Lower lobe of right lung (tissue), 2 donors: ENCODE measurements around the gene LDLRAD4. TPM values are rescaled to one million over a fixed set of nuclear protein-coding genes. Genes with fewer than 3 reads are reported as not detected.

ENCODE experiments used
- ATAC-seq, 2 donors: fragments of 200-7000 bp; cut with Tn5 transposase; one replicate each; pipeline ENCODE4 v1.9.1; 2020 to 2022; ENCODE audit warnings: mild to moderate bottlenecking in 2 of 2, moderate library complexity in 2 of 2
- DNase-seq: peaks from one replicate; pipeline ENCODE4 v3.0.0-alpha.2; 2020
- H3K27ac ChIP-seq: fragments of 200-600 bp; one replicate; pipeline ENCODE4 v1.8.0; 2022
- H3K27me3 ChIP-seq: fragments of 200-600 bp; one replicate; pipeline ENCODE4 v1.8.0; 2022; ENCODE audit warnings: low read depth
- H3K36me3 ChIP-seq: fragments of 200-600 bp; one replicate; pipeline ENCODE4 v1.8.0; 2022; ENCODE audit warnings: mild to moderate bottlenecking
- H3K4me1 ChIP-seq: fragments of 200-600 bp; one replicate; pipeline ENCODE4 v1.8.0; 2022
- H3K4me3 ChIP-seq: fragments of 200-600 bp; one replicate; pipeline ENCODE4 v1.8.0; 2022; ENCODE audit warnings: mild to moderate bottlenecking
- H3K9me3 ChIP-seq: fragments of 200-600 bp; one replicate; pipeline ENCODE4 v1.8.0; 2022
- intact Hi-C: fragments of 100-400 bp; cut with DNase I; formaldehyde crosslinking; loops from one replicate; pipeline ENCODE4 v1.11.0; 2022
- total RNA-seq: library from RNA; stranded (reverse); fragmentation: NEBNext Ultra II Directional; extraction: Animal tissue kit (Norgen Biotek cat#: 25700); gene quantifications from one replicate; pipeline ENCODE4 v1.2.1, GENCODE V29; 2021
- TF ChIP-seq, protein P1 (sequence below): fragments of 200-600 bp; IDR thresholded peaks from one replicate; pipeline ENCODE4 v1.8.0; 2022; ENCODE audit warnings: antibody characterized with exemption, mild to moderate bottlenecking
- donor health status: DM: no; HTN: yes; CAD: no; lungs with severe emphysema.

The LDLRAD4 gene
- total RNA-seq, 1 donor from 2014 or later: 24.6 TPM

GRCh38 chr18:13551305-13551603 is 332.7 kb downstream of the LDLRAD4 start:
- H3K9me3 ChIP-seq: no peaks in the 10 kb centered on the region
- TF ChIP-seq, protein P1, sequence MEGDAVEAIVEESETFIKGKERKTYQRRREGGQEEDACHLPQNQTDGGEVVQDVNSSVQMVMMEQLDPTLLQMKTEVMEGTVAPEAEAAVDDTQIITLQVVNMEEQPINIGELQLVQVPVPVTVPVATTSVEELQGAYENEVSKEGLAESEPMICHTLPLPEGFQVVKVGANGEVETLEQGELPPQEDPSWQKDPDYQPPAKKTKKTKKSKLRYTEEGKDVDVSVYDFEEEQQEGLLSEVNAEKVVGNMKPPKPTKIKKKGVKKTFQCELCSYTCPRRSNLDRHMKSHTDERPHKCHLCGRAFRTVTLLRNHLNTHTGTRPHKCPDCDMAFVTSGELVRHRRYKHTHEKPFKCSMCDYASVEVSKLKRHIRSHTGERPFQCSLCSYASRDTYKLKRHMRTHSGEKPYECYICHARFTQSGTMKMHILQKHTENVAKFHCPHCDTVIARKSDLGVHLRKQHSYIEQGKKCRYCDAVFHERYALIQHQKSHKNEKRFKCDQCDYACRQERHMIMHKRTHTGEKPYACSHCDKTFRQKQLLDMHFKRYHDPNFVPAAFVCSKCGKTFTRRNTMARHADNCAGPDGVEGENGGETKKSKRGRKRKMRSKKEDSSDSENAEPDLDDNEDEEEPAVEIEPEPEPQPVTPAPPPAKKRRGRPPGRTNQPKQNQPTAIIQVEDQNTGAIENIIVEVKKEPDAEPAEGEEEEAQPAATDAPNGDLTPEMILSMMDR: no peak
- DNase-seq (no peak), ATAC-seq (no peak)
- no peak overlapping the region for H3K4me3 ChIP-seq
- H3K36me3 ChIP-seq: no peaks in the 10 kb centered on the region
- intact Hi-C loops: no loop called here
- peaks cover 20% of the 10 kb centered on the region for H3K4me1 ChIP-seq
- H3K27me3 ChIP-seq: no peaks in the 10 kb centered on the region
- no peak overlapping the region for H3K27ac ChIP-seq

GRCh38 chr18:13551841-13552733 is 333.5 kb downstream of the LDLRAD4 start:
- H3K4me1 ChIP-seq: peaks cover 20% of the 10 kb centered on the region
- no peaks in the 10 kb centered on the region for H3K36me3 ChIP-seq
- H3K27me3 ChIP-seq: no peaks in the 10 kb centered on the region
- no peaks in the 10 kb centered on the region for H3K9me3 ChIP-seq
- H3K4me3 ChIP-seq: no peak overlapping the region
- ATAC-seq (no peak), DNase-seq (no peak)
- TF ChIP-seq, protein P1: no peak
- no peak overlapping the region for H3K27ac ChIP-seq
- intact Hi-C loops: no loop called here

GRCh38 chr18:13553449-13553848 is 334.9 kb downstream of the LDLRAD4 start:
- H3K27ac ChIP-seq: no peak overlapping the region
- TF ChIP-seq, protein P1: no peak
- H3K4me1 ChIP-seq: peaks cover 27% of the 10 kb centered on the region
- H3K36me3 ChIP-seq: no peaks in the 10 kb centered on the region
- intact Hi-C loops: no loop called here
- no peaks in the 10 kb centered on the region for H3K27me3 ChIP-seq
- H3K4me3 ChIP-seq: no peak overlapping the region
- DNase-seq (no peak), ATAC-seq (no peak)
- H3K9me3 ChIP-seq: no peaks in the 10 kb centered on the region

GRCh38 chr18:13555192-13555591 is 336.6 kb downstream of the LDLRAD4 start:
- TF ChIP-seq, protein P1: no peak
- no peak for DNase-seq
- Histone ChIP-seq H3K9me3 (no peaks in the 10 kb centered on the region), H3K27me3 (no peaks in the 10 kb centered on the region), H3K27ac (no peak overlapping the region), H3K4me1 (peaks cover 12% of the 10 kb centered on the region), H3K36me3 (no peaks in the 10 kb centered on the region), H3K4me3 (no peak overlapping the region)
- no peak for ATAC-seq
- intact Hi-C loops: no loop called here

- no peaks in the 10 kb centered on the region for H3K27me3 ChIP-seq
- no peaks in the 10 kb centered on the region for H3K9me3 ChIP-seq
- no peaks in the 10 kb centered on the region for H3K36me3 ChIP-seq
- H3K4me3 ChIP-seq: no peak overlapping the region
- ATAC-seq (no peak), DNase-seq (no peak)
- H3K27ac ChIP-seq: no peak overlapping the region
- TF ChIP-seq, protein P1: no peak
- intact Hi-C loops: no loop called here
- H3K4me1 ChIP-seq: peaks cover 10% of the 10 kb centered on the region
Measured at GRCh38 chr18:13555865-13556264, 337.3 kb downstream of the LDLRAD4 start.
